GM23338 (cell line): ENCODE data around the gene USP19. TPM values are rescaled to one million over a fixed set of nuclear protein-coding genes. Genes with fewer than 3 reads are reported as not detected.

Experiments
- ATAC-seq: fragments of 200-7000 bp; cut with Tn5 transposase; 3 replicates; pipeline ENCODE4 v1.9.1; 2020
- DNase-seq: peaks from one replicate; pipeline ENCODE4 v3.0.0-alpha.2; 2015; ENCODE audit warnings: low spot score
- H2AFZ ChIP-seq: fragments of 200-600 bp; sonication (generic); 2 replicates; pipeline ENCODE4 v1.8.0; 2016; ENCODE audit warnings: antibody characterized with exemption, mild to moderate bottlenecking, moderate library complexity
- H3F3A ChIP-seq: fragments of 200-600 bp; sonication (generic); replicated peaks from 2 replicates; pipeline ENCODE4 v1.8.0; 2017; ENCODE audit warnings: antibody characterized with exemption, mixed run types, low read depth
- H3K27ac ChIP-seq: fragments of 200-600 bp; sonication (generic); 2 replicates; pipeline ENCODE4 v1.6.1; 2016; ENCODE audit warnings: low read depth
- H3K27me3 ChIP-seq: fragments of 200-600 bp; sonication (generic); 2 replicates; pipeline ENCODE4 v1.8.0; 2016; ENCODE audit warnings: mild to moderate bottlenecking, mixed run types, moderate library complexity; ENCODE audit not compliant: insufficient read depth
- H3K36me3 ChIP-seq: fragments of 200-600 bp; sonication (generic); 2 replicates; pipeline ENCODE4 v1.8.0; 2016; ENCODE audit warnings: mild to moderate bottlenecking; ENCODE audit not compliant: insufficient read depth
- H3K4me1 ChIP-seq: fragments of 200-600 bp; sonication (generic); 2 replicates; pipeline ENCODE4 v1.8.0; 2016; ENCODE audit warnings: mild to moderate bottlenecking, moderate library complexity; ENCODE audit not compliant: insufficient read depth
- H3K4me2 ChIP-seq: fragments of 200-600 bp; sonication (generic); 2 replicates; pipeline ENCODE4 v1.7.1; 2017; ENCODE audit warnings: mixed run types
- H3K4me3 ChIP-seq: fragments of 200-600 bp; sonication (generic); 2 replicates; pipeline ENCODE4 v1.6.1; 2016; ENCODE audit warnings: mixed run types
- H3K79me2 ChIP-seq: fragments of 200-600 bp; sonication (generic); replicated peaks from 2 replicates; pipeline ENCODE4 v1.8.0; 2017; ENCODE audit warnings: mild to moderate bottlenecking; ENCODE audit not compliant: insufficient read depth
- H3K9me2 ChIP-seq: fragments of 200-600 bp; sonication (generic); 2 replicates; pipeline ENCODE4 v1.8.0; 2017; ENCODE audit not compliant: insufficient read depth
- H4K20me1 ChIP-seq: fragments of 200-600 bp; sonication (generic); replicated peaks from 2 replicates; pipeline ENCODE4 v1.8.0; 2017; ENCODE audit warnings: mild to moderate bottlenecking; ENCODE audit not compliant: insufficient read depth
- H3K27ac Mint-ChIP-seq: 2 replicates; pipeline ENCODE4 v1.8.0; 2020; ENCODE audit warnings: inconsistent platforms, mild to moderate bottlenecking, moderate library complexity, mixed read lengths
- H3K27me3 Mint-ChIP-seq: 3 replicates; pipeline ENCODE4 v1.8.0; 2022; ENCODE audit warnings: low read depth, mild to moderate bottlenecking, moderate library complexity, mixed read lengths, inconsistent platforms; ENCODE audit not compliant: insufficient read depth, poor library complexity
- H3K36me3 Mint-ChIP-seq: 3 replicates; pipeline ENCODE4 v1.8.0; 2021; ENCODE audit warnings: low read depth, mild to moderate bottlenecking, inconsistent platforms, moderate library complexity, mixed read lengths
- H3K4me1 Mint-ChIP-seq: 3 replicates; pipeline ENCODE4 v1.8.0; 2020; ENCODE audit warnings: mild to moderate bottlenecking, inconsistent platforms, mixed read lengths
- H3K4me3 Mint-ChIP-seq: 3 replicates; pipeline ENCODE4 v1.8.0; 2021; ENCODE audit warnings: moderate library complexity, mild to moderate bottlenecking, inconsistent platforms, mixed read lengths
- H3K9me3 Mint-ChIP-seq: 3 replicates; pipeline ENCODE4 v1.8.0; 2020; ENCODE audit warnings: moderate library complexity, mild to moderate bottlenecking, inconsistent platforms, mixed read lengths
- CREB1 ChIP-seq: fragments of 250-450 bp; sonication (Bioruptor Pico); IDR thresholded peaks from 2 replicates; pipeline ENCODE4 v1.5.0; 2020; ENCODE audit warnings: low read depth, mild to moderate bottlenecking, moderate library complexity
- CTCF ChIP-seq, 2 experiments: fragments of 200-600 bp in 1 of 2; sonication (generic) in 1 of 2; conservative IDR thresholded peaks; 2 replicates each; pipeline versions ENCODE4 v1.5.1 to v1.6.1; 2016 to 2017; ENCODE audit warnings: antibody characterized with exemption in 2 of 2, low read depth in 2 of 2, mild to moderate bottlenecking in 2 of 2, moderate library complexity in 1 of 2
- ETS1 ChIP-seq: IDR thresholded peaks from 2 replicates; pipeline ENCODE4 v1.6.1; 2016; ENCODE audit warnings: antibody characterized with exemption
- EZH2 ChIP-seq: fragments of 200-600 bp; sonication (generic); IDR thresholded peaks from one replicate; pipeline ENCODE4 v1.8.0; 2017; ENCODE audit warnings: antibody characterized with exemption, mild to moderate bottlenecking, low read depth; ENCODE audit not compliant: unreplicated experiment
- EZH2phosphoT487 ChIP-seq: fragments of 200-600 bp; sonication (generic); IDR thresholded peaks from one replicate; pipeline ENCODE4 v1.8.1; 2018; ENCODE audit warnings: antibody characterized with exemption; ENCODE audit not compliant: unreplicated experiment
- JUNB ChIP-seq: IDR thresholded peaks from one replicate; pipeline ENCODE4 v1.6.1; 2016; ENCODE audit warnings: antibody characterized with exemption; ENCODE audit not compliant: unreplicated experiment
- NANOG ChIP-seq: IDR thresholded peaks from 2 replicates; pipeline ENCODE4 v1.6.1; 2016; ENCODE audit warnings: antibody characterized with exemption, borderline replicate concordance
- POLR2AphosphoS5 ChIP-seq: IDR thresholded peaks from 2 replicates; pipeline ENCODE4 v1.6.1; 2016; ENCODE audit warnings: antibody characterized with exemption, low read depth
- STAT1 ChIP-seq: IDR thresholded peaks from one replicate; pipeline ENCODE4 v1.6.1; 2016; ENCODE audit warnings: antibody characterized with exemption; ENCODE audit not compliant: unreplicated experiment
- ZNF114 ChIP-seq: fragments of 250-450 bp; sonication (Bioruptor Pico); IDR thresholded peaks from 2 replicates; pipeline ENCODE4 v1.5.0; 2020; ENCODE audit warnings: mild to moderate bottlenecking, moderate library complexity
- ZNF331 ChIP-seq: fragments of 250-450 bp; sonication (Bioruptor Pico); IDR thresholded peaks from 2 replicates; pipeline ENCODE4 v1.5.0; 2020; ENCODE audit warnings: low read depth, mild to moderate bottlenecking, moderate library complexity
- ZNF462 ChIP-seq: fragments of 250-450 bp; sonication (Bioruptor Pico); IDR thresholded peaks from 2 replicates; pipeline ENCODE4 v1.5.0; 2020; ENCODE audit warnings: mild to moderate bottlenecking, moderate library complexity
- polyA plus RNA-seq: library from polyadenylated mRNA; unstranded; fragments of >200 nt; fragmentation: Nextera tagmentation; extraction: Ambion mirVana; gene quantifications from 2 replicates; pipeline ENCODE4 v1.2.1, GENCODE V29; 2016
- total RNA-seq: library from RNA; depleted of rRNA; stranded (reverse); fragments of >200 nt; shearing (Covaris generic); gene quantifications from 2 replicates; pipeline ENCODE4 v1.2.3, GENCODE V29; 2014
- TF ChIP-seq, protein P1 (sequence below): IDR thresholded peaks from one replicate; pipeline ENCODE4 v1.6.1; 2018; ENCODE audit warnings: antibody characterized with exemption; ENCODE audit not compliant: unreplicated experiment

The USP19 gene
- total and polyA plus RNA-seq, 2 experiments from 2014 or later = 13.2 to 62.0 TPM

DNA sequence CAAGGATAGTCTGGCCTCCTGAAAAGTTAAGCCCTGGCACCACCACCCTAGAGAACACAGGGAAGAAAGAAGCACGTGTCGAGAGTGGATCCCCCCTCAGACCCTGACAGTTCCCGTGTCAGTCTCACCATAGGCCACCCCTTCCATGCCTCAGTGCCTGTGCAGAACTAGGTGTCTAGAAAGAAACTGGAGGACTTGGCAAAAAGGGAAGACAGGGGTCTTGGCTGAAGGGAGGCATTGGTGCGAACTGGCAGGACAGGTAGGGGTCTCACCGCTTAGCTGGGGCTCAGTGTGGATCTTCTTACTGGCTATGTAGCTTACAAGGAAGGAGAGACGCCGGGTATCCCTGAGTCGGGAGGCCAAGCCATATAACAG lies 16.6 kb downstream of the USP19 start:
- H3K9me3 Mint-ChIP-seq = no peaks in the 10 kb centered on the region
- DNase-seq = no peak
- peaks cover 24% of the 10 kb centered on the region for H3K4me1 Mint-ChIP-seq
- no peaks in the 10 kb centered on the region for H3K27me3 ChIP-seq
- peak overlapping the region; percentile 99 for H3K4me3 Mint-ChIP-seq
- peaks cover 14% of the 10 kb centered on the region for H3K4me1 ChIP-seq
- TF ChIP-seq ETS1 = no peak
- TF ChIP-seq POLR2AphosphoS5 = no peak
- no peak for TF ChIP-seq ZNF462 (CRISPR knock-in tag)
- no peak for TF ChIP-seq ZNF331 (CRISPR knock-in tag)
- TF ChIP-seq, protein P1, sequence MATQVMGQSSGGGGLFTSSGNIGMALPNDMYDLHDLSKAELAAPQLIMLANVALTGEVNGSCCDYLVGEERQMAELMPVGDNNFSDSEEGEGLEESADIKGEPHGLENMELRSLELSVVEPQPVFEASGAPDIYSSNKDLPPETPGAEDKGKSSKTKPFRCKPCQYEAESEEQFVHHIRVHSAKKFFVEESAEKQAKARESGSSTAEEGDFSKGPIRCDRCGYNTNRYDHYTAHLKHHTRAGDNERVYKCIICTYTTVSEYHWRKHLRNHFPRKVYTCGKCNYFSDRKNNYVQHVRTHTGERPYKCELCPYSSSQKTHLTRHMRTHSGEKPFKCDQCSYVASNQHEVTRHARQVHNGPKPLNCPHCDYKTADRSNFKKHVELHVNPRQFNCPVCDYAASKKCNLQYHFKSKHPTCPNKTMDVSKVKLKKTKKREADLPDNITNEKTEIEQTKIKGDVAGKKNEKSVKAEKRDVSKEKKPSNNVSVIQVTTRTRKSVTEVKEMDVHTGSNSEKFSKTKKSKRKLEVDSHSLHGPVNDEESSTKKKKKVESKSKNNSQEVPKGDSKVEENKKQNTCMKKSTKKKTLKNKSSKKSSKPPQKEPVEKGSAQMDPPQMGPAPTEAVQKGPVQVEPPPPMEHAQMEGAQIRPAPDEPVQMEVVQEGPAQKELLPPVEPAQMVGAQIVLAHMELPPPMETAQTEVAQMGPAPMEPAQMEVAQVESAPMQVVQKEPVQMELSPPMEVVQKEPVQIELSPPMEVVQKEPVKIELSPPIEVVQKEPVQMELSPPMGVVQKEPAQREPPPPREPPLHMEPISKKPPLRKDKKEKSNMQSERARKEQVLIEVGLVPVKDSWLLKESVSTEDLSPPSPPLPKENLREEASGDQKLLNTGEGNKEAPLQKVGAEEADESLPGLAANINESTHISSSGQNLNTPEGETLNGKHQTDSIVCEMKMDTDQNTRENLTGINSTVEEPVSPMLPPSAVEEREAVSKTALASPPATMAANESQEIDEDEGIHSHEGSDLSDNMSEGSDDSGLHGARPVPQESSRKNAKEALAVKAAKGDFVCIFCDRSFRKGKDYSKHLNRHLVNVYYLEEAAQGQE = no peak
- no peak for TF ChIP-seq ZNF114 (CRISPR knock-in tag)
- TF ChIP-seq CREB1 (CRISPR knock-in tag) = no peak
- no peak for TF ChIP-seq JUNB
- TF ChIP-seq EZH2 = no peak
- TF ChIP-seq CTCF (conservative IDR thresholded peaks at IDR 0.05; ENCODE audit: low read depth in 2 of 2) = no peak
- TF ChIP-seq STAT1 = no peak
- no peak for TF ChIP-seq EZH2phosphoT487
- TF ChIP-seq NANOG = no peak
- H3K4me3 ChIP-seq = peak overlapping the region; percentile 88
- peak overlapping the region; percentile 100 for H3K4me2 ChIP-seq
- H3K9me2 ChIP-seq = no peaks in the 10 kb centered on the region
- peaks cover 10% of the 10 kb centered on the region for H3K79me2 ChIP-seq
- ATAC-seq = no peak
- peaks cover 56% of the 10 kb centered on the region for H3K36me3 Mint-ChIP-seq
- no peaks in the 10 kb centered on the region; the same call in 1 of the 2 replicates for H4K20me1 ChIP-seq
- H3K27me3 Mint-ChIP-seq = peaks cover 17% of the 10 kb centered on the region
- H2AFZ ChIP-seq = peak overlapping the region; percentile 89; the same call in 1 of the 2 replicates
- peak overlapping the region; percentile 99 for H3K27ac Mint-ChIP-seq
- H3K36me3 ChIP-seq = peaks cover 21% of the 10 kb centered on the region
- peaks cover 17% of the 10 kb centered on the region; the same call in 1 of the 2 replicates for H3F3A ChIP-seq
- peak overlapping the region; percentile 82 for H3K27ac ChIP-seq
